MM.1S (cell line): ENCODE results near the gene CACNA1C.

Source experiments
- EZH2 ChIP-seq: fragments of 300-600 bp; sonication (generic); optimal IDR thresholded peaks from 2 replicates; pipeline ENCODE3; 2017; ENCODE audit warnings: low read depth, mild to moderate bottlenecking, antibody characterized with exemption, low read length, mixed read lengths
- EZH2phosphoT487 ChIP-seq: fragments of 300-600 bp; sonication (generic); IDR thresholded peaks from 2 replicates; pipeline ENCODE4 v1.6.1; 2018; ENCODE audit warnings: antibody characterized with exemption, low read length
- TF ChIP-seq, protein P1 (sequence below): fragments of 300-600 bp; sonication (generic); IDR thresholded peaks from 2 replicates; pipeline ENCODE4 v1.5.1; 2016; ENCODE audit warnings: antibody characterized with exemption, low read length, mixed read lengths

DNA sequence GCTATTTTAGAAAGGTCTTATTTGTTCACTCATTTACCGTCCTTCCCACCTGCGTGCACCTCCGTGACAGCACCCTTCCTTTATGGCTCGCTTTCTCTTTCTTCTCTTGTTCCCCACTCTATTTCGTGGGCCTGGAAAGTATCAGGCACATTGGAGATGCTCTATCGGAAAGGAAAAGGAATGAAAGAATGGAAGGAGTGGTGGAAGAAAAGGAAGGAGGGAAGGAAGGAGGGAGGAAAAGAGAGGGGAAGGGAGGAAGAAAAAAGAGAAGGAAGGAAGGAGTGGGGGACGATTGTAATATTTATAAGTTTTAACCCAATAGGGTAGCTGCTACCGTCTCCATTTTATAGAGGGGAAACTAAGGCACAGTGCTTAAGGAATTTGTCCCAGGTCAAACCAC lies 363.4 kb downstream of the CACNA1C start:
- TF ChIP-seq, protein P1, sequence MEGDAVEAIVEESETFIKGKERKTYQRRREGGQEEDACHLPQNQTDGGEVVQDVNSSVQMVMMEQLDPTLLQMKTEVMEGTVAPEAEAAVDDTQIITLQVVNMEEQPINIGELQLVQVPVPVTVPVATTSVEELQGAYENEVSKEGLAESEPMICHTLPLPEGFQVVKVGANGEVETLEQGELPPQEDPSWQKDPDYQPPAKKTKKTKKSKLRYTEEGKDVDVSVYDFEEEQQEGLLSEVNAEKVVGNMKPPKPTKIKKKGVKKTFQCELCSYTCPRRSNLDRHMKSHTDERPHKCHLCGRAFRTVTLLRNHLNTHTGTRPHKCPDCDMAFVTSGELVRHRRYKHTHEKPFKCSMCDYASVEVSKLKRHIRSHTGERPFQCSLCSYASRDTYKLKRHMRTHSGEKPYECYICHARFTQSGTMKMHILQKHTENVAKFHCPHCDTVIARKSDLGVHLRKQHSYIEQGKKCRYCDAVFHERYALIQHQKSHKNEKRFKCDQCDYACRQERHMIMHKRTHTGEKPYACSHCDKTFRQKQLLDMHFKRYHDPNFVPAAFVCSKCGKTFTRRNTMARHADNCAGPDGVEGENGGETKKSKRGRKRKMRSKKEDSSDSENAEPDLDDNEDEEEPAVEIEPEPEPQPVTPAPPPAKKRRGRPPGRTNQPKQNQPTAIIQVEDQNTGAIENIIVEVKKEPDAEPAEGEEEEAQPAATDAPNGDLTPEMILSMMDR: no peak
- TF ChIP-seq EZH2 (no peak), EZH2phosphoT487 (no peak)
